ENCODE data around the gene GPR132.

- TF ChIP-seq MAX (IDR thresholded peaks at IDR 0.05) (no peak), RERE (CRISPR knock-in tag; IDR thresholded peaks at IDR 0.05; ENCODE audit: low read depth) (no peak), ZC3H4 (CRISPR knock-in tag; IDR thresholded peaks at IDR 0.05; ENCODE audit: borderline replicate concordance) (no peak), YY1 (IDR thresholded peaks at IDR 0.05; ENCODE audit: insufficient read depth, insufficient replicate concordance, low read depth, low read length) (no peak), ZHX1 (CRISPR knock-in tag; IDR thresholded peaks at IDR 0.05; ENCODE audit: low read depth) (no peak)
These were observed 1.2 kb downstream of the GPR132 start for GRCh38 chr14:105064001-105064400.

All from HepG2 (cell line).